DOHH2 (cell line): ENCODE data around the gene PGPEP1.
"Not testable (repeated sequence)": the region's sequence is repeated elsewhere in the genome, so short reads cannot be mapped to it uniquely, and the experiment has no call there.

Experiments
- H3F3A ChIP-seq: fragments of 200-600 bp; sonication (generic), shearing (Covaris generic); 2 replicates; pipeline ENCODE4 v1.6.0; 2016; ENCODE audit warnings: antibody characterized with exemption, mild to moderate bottlenecking; ENCODE audit not compliant: control insufficient read depth, insufficient read depth
- H3K27ac ChIP-seq: fragments of 200-600 bp; sonication (generic); 2 replicates; pipeline ENCODE4 v1.5.1; 2014; ENCODE audit warnings: low read depth, mild to moderate bottlenecking, low read length, moderate library complexity
- H3K27me3 ChIP-seq: fragments of 200-600 bp; sonication (generic); 2 replicates; pipeline ENCODE4 v1.6.1; 2014; ENCODE audit warnings: mild to moderate bottlenecking, low read length, mixed read lengths; ENCODE audit not compliant: control insufficient read depth
- H3K36me3 ChIP-seq: fragments of 200-600 bp; sonication (generic); 2 replicates; pipeline ENCODE4 v1.6.1; 2014; ENCODE audit warnings: mild to moderate bottlenecking, low read length, moderate library complexity, mixed read lengths; ENCODE audit not compliant: control insufficient read depth
- H3K4me1 ChIP-seq: fragments of 200-600 bp; sonication (generic); 2 replicates; pipeline ENCODE4 v1.6.1; 2014; ENCODE audit warnings: mild to moderate bottlenecking, low read length, mixed read lengths; ENCODE audit not compliant: control insufficient read depth
- H3K4me2 ChIP-seq: fragments of 200-600 bp; sonication (generic); 2 replicates; pipeline ENCODE4 v1.6.0; 2014; ENCODE audit warnings: mild to moderate bottlenecking, low read length, moderate library complexity
- H3K4me3 ChIP-seq: fragments of 200-600 bp; sonication (generic); 2 replicates; pipeline ENCODE4 v1.5.1; 2014; ENCODE audit warnings: mild to moderate bottlenecking, low read length, mixed read lengths
- H3K79me2 ChIP-seq: fragments of 200-600 bp; sonication (generic); 2 replicates; pipeline ENCODE4 v1.6.1; 2014; ENCODE audit warnings: mild to moderate bottlenecking, low read length, mixed read lengths; ENCODE audit not compliant: control insufficient read depth
- H3K9me2 ChIP-seq: fragments of 200-600 bp; sonication (generic); replicated peaks from 2 replicates; pipeline ENCODE4 v1.6.1; 2014; ENCODE audit warnings: mild to moderate bottlenecking, low read length, mixed read lengths; ENCODE audit not compliant: control insufficient read depth
- H3K9me3 ChIP-seq: fragments of 200-600 bp; sonication (generic); 2 replicates; pipeline ENCODE4 v1.6.1; 2014; ENCODE audit warnings: antibody characterized with exemption, low read length, mixed read lengths; ENCODE audit not compliant: control insufficient read depth, insufficient read depth
- H4K20me1 ChIP-seq: fragments of 200-600 bp; sonication (generic); 2 replicates; pipeline ENCODE4 v1.6.0; 2014; ENCODE audit warnings: low read depth, mild to moderate bottlenecking, antibody characterized with exemption, low read length, moderate library complexity; ENCODE audit not compliant: control insufficient read depth, insufficient read depth
- CTCF ChIP-seq: fragments of 200-600 bp; sonication (generic); IDR thresholded peaks from one replicate; pipeline ENCODE4 v1.5.1; 2014; ENCODE audit warnings: antibody characterized with exemption, mild to moderate bottlenecking, low read depth, low read length; ENCODE audit not compliant: poor library complexity, severe bottlenecking
- EZH2phosphoT487 ChIP-seq: fragments of 200-600 bp; sonication (generic); IDR thresholded peaks from 2 replicates; pipeline ENCODE4 v1.6.1; 2017; ENCODE audit warnings: borderline replicate concordance, mild to moderate bottlenecking, antibody characterized with exemption, low read length, moderate library complexity, mixed read lengths

The PGPEP1 gene

GRCh38 chr19:18397242-18398202, 57.1 kb downstream of the PGPEP1 start, which contains the start of gene LRRC25:
LRRC25 (minus strand) TSS chr19:18397622; CDS start chr19:18396963, 659 bp downstream.
- no peaks in the 10 kb centered on the region for H3K9me3 ChIP-seq
- H3K79me2 ChIP-seq = no peaks in the 10 kb centered on the region
- no peaks in the 10 kb centered on the region for H3K36me3 ChIP-seq
- no peaks in the 10 kb centered on the region for H4K20me1 ChIP-seq
- no peaks in the 10 kb centered on the region for H3K9me2 ChIP-seq
- TF ChIP-seq CTCF (no peak), EZH2phosphoT487 (no peak)
- peaks cover 56% of the 10 kb centered on the region for H3K4me1 ChIP-seq
- H3K4me2 ChIP-seq = peak within 1 kb of the TSS; percentile 83
- H3F3A ChIP-seq = peaks cover 15% of the 10 kb centered on the region
- no peak within 1 kb of the TSS for H3K27ac ChIP-seq
- peak within 1 kb of the TSS; percentile 56 for H3K4me3 ChIP-seq
- peaks cover 8% of the 10 kb centered on the region; the same call in 1 of the 2 replicates for H3K27me3 ChIP-seq

DNA sequence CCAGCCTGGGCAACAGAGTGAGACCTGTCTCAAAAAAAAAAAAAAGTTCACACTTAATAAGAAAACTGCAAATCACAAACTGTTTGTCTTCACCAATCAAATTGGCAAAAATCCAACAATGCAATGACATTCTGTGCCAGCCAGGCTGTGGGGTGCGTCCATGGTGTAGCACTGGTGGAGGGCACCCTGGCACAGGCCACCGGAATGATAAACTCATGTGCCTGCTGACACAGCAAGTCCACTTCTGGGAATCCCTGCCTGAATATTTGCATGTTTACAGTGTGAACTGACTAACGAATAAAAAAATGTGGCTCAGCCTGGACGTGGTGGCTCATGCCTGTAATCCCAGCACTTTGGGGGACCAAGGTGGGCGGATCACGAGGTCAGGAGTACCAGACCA, 58.6 kb downstream of the PGPEP1 start:
- TF ChIP-seq CTCF (no peak), EZH2phosphoT487 (no peak)
- H3F3A ChIP-seq = peaks cover 16% of the 10 kb centered on the region
- no peak overlapping the region for H3K4me2 ChIP-seq
- H3K27me3 ChIP-seq = peaks cover 5% of the 10 kb centered on the region; the same call in 1 of the 2 replicates
- H3K9me3 ChIP-seq = no peaks in the 10 kb centered on the region
- no peaks in the 10 kb centered on the region for H4K20me1 ChIP-seq
- no peak overlapping the region for H3K27ac ChIP-seq
- no peaks in the 10 kb centered on the region for H3K36me3 ChIP-seq
- no peaks in the 10 kb centered on the region for H3K9me2 ChIP-seq
- H3K4me3 ChIP-seq = no peak overlapping the region
- H3K79me2 ChIP-seq = no peaks in the 10 kb centered on the region
- H3K4me1 ChIP-seq = peaks cover 55% of the 10 kb centered on the region

- H3K9me3 ChIP-seq = no peaks in the 10 kb centered on the region
- H3K36me3 ChIP-seq = no peaks in the 10 kb centered on the region
- H3K27me3 ChIP-seq = peaks cover 5% of the 10 kb centered on the region; the same call in 1 of the 2 replicates
- peaks cover 57% of the 10 kb centered on the region for H3K4me1 ChIP-seq
- H3K9me2 ChIP-seq = no peaks in the 10 kb centered on the region
- H3K4me2 ChIP-seq = peak overlapping the region; percentile 98
- H3K4me3 ChIP-seq = peak overlapping the region; percentile 78
- no peak for TF ChIP-seq EZH2phosphoT487
- peak; percentile 79 for TF ChIP-seq CTCF
- H3F3A ChIP-seq = peaks cover 16% of the 10 kb centered on the region
- no peaks in the 10 kb centered on the region for H3K79me2 ChIP-seq
- no peaks in the 10 kb centered on the region for H4K20me1 ChIP-seq
- H3K27ac ChIP-seq = peak overlapping the region; percentile 87
Observed at GRCh38 chr19:18401580-18402112, 61.2 kb downstream of the PGPEP1 start.

DNA sequence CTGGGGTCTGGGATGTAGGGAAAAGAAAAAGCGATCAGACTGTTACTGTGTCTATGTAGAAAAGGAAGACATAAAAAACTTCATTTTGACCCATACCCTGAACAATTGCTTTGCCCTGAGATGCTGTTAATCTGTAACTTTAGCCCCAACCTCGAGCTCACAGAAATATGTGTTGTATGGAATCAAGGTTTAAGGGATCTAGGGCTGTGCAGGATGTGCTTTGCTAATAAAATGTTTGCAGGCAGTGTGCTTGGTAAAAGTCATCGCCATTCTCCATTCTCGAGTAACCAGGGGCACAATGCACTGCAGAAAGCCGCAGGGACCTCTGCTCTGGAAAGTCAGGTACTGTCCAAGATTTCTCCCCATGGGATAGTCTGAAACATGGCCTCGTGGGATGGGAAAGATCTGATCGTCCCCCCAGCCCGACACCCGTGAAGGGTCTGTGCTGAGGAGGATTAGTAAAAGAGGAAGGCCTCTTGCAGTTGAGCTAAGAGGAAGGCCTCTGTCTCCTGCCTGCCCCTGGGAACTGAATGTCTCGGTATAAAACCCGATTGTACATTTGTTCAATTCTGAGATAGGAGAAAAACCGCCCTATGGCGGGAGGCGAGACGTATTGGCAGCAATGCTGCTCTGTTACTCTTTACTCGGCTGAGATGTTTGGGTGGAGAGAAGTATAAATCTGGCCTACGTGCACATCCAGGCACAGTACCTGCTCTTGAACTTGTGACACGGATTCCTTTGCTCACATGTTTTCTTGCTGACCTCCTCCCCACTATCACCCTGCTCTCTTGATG, 62.3 kb downstream of the PGPEP1 start:
- H3K4me2 ChIP-seq = peak overlapping the region; percentile 98
- H3K27ac ChIP-seq = peak overlapping the region; percentile 87

GRCh38 chr19:18405754-18406153, 65.4 kb downstream of the PGPEP1 start:
- H3K27ac ChIP-seq, H3K9me2 ChIP-seq, H3K9me3 ChIP-seq, H3K4me2 ChIP-seq, H3K79me2 ChIP-seq, H4K20me1 ChIP-seq, H3K36me3 ChIP-seq, H3K27me3 ChIP-seq, H3K4me3 ChIP-seq: not testable (repeated sequence)
- peaks cover 11% of the 10 kb centered on the region for H3F3A ChIP-seq
- H3K4me1 ChIP-seq = peaks cover 62% of the 10 kb centered on the region

More for the DNA sequence above, 62.3 kb downstream of the PGPEP1 start:
- not testable (repeated sequence) for H4K20me1 ChIP-seq, H3K9me3 ChIP-seq, H3K27me3 ChIP-seq, H3K79me2 ChIP-seq, H3K36me3 ChIP-seq, H3K9me2 ChIP-seq
- peaks cover 16% of the 10 kb centered on the region for H3F3A ChIP-seq
- H3K4me1 ChIP-seq = peaks cover 48% of the 10 kb centered on the region
- H3K4me3 ChIP-seq = peak overlapping the region; percentile 78
